ENCODE results near the gene DSN1. TPM values are rescaled to one million over a fixed set of nuclear protein-coding genes. Genes with fewer than 3 reads are reported as not detected.

The DSN1 gene
- total RNA-seq, 1 donor from 2014 or later, result 12.8 TPM

DNA sequence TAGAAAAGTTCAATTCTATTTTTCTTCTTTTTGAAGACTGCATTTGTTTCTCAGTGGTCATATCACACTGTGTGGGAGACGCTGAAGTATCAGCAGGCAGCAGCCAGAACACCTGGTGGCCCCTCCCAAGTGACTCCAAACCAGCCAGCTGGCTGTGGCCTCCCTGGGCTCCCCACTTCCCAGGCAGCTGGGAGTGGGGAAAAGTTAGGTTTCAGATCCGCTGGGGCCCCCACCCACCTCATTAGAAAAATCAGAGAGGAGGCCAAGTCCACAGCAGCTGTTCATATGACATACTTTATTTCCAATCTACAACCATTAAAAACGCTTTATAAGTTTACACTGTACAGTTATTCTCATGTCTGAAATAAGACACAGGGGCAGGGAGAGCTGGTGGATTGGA, 3.6 kb upstream of the DSN1 start:
- Mint-ChIP-seq H3K36me3 (ENCODE audit: low read depth, unreplicated experiment) (no peaks in the 10 kb centered on the region), H3K4me1 (ENCODE audit: unreplicated experiment) (peaks cover 25% of the 10 kb centered on the region), H3K27me3 (ENCODE audit: unreplicated experiment) (peaks cover 7% of the 10 kb centered on the region), H3K9me3 (ENCODE audit: unreplicated experiment) (no peaks in the 10 kb centered on the region), H3K27ac (ENCODE audit: unreplicated experiment) (no peak overlapping the region), H3K4me3 (ENCODE audit: unreplicated experiment) (no peak overlapping the region)
- TF ChIP-seq, protein P1, sequence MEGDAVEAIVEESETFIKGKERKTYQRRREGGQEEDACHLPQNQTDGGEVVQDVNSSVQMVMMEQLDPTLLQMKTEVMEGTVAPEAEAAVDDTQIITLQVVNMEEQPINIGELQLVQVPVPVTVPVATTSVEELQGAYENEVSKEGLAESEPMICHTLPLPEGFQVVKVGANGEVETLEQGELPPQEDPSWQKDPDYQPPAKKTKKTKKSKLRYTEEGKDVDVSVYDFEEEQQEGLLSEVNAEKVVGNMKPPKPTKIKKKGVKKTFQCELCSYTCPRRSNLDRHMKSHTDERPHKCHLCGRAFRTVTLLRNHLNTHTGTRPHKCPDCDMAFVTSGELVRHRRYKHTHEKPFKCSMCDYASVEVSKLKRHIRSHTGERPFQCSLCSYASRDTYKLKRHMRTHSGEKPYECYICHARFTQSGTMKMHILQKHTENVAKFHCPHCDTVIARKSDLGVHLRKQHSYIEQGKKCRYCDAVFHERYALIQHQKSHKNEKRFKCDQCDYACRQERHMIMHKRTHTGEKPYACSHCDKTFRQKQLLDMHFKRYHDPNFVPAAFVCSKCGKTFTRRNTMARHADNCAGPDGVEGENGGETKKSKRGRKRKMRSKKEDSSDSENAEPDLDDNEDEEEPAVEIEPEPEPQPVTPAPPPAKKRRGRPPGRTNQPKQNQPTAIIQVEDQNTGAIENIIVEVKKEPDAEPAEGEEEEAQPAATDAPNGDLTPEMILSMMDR (IDR thresholded peaks at IDR 0.05; ENCODE audit: unreplicated experiment), result no peak
- no peak for DNase-seq (ENCODE audit: low spot score)

DNA sequence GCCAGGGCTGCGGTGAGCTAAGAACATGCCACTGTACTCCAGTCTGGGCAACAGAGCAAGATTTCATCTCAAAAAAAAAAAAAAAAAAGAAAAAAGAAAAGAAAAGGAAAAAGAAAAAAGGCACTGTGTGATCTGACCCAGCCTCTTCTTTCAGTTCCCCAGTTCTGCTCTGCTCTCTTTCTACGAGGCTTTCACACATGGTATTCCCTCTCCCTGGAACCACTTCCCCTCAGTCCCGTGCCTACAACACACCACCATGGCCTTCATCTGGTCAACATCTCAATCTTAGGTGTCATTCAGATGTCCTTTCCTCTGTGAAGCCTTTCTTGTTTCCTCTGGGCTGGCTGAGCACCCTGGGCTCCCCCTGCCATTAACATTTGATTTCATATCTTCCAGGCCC, 2.3 kb upstream of the DSN1 start:
- Mint-ChIP-seq H3K4me3 (ENCODE audit: unreplicated experiment) (peak overlapping the region; percentile 71), H3K27ac (ENCODE audit: unreplicated experiment) (no peak overlapping the region), H3K9me3 (ENCODE audit: unreplicated experiment) (no peaks in the 10 kb centered on the region)

DNA sequence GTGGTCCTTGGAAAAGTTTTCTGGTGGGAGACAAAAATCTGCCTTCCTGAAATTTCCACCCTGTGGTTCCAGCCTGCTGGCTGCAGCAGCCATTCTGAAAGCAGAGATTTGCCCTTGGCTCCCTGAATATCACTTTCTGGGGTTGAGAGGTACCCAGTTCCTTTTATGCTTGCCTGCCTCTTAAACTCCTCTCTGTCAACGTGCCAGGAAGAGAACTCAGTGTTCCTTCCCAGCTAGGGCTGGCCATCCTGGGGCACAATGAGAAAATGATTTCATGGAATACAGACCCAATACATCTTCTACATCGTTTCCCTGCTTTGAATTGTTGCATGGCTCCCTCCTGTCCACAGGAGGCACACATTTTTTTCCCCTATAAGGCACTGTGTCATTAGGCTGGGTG, 1.6 kb upstream of the DSN1 start:
- TF ChIP-seq, protein P1 (IDR thresholded peaks at IDR 0.05; ENCODE audit: unreplicated experiment), result no peak
- peak overlapping the region; percentile 96 for H3K4me3 Mint-ChIP-seq (ENCODE audit: unreplicated experiment)
- no peak for DNase-seq (ENCODE audit: low spot score)
- peaks cover 8% of the 10 kb centered on the region for H3K27me3 Mint-ChIP-seq (ENCODE audit: unreplicated experiment)
- H3K4me1 Mint-ChIP-seq (ENCODE audit: unreplicated experiment), result peaks cover 22% of the 10 kb centered on the region
- H3K9me3 Mint-ChIP-seq (ENCODE audit: unreplicated experiment), result no peaks in the 10 kb centered on the region
- no peaks in the 10 kb centered on the region for H3K36me3 Mint-ChIP-seq (ENCODE audit: low read depth, unreplicated experiment)
- H3K27ac Mint-ChIP-seq (ENCODE audit: unreplicated experiment), result peak overlapping the region; percentile 44

More for the DNA sequence above, 2.3 kb upstream of the DSN1 start:
- no peaks in the 10 kb centered on the region for H3K36me3 Mint-ChIP-seq (ENCODE audit: low read depth, unreplicated experiment)
- H3K27me3 Mint-ChIP-seq (ENCODE audit: unreplicated experiment), result peaks cover 8% of the 10 kb centered on the region
- peaks cover 25% of the 10 kb centered on the region for H3K4me1 Mint-ChIP-seq (ENCODE audit: unreplicated experiment)
- TF ChIP-seq, protein P1 (IDR thresholded peaks at IDR 0.05; ENCODE audit: unreplicated experiment), result no peak
- DNase-seq (ENCODE audit: low spot score), result no peak

DNA sequence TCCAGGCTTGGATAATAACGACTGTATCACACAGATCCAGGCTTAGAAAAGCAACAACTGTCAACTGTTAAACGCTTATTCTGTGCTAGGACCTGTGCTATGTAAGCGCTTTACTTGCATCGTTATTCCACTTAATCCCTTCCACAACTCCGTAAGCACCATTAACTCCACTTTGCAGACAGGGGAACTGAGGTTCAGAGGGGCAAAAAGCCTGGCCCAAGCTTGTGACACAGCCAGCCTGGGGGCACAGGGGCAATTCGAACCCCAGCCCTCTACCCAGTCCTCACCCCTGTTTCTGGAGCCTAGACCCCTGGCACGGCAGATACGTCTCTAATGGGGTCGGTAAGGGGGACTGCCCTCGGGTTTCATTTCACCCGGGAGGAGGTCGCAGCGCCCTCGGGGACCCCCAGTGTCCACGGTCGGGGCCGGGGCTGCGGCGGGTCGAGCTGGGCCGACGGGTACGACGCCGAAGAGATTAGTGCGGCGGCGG, 411 bp downstream of the DSN1 start:
- Mint-ChIP-seq H3K9me3 (ENCODE audit: unreplicated experiment) (no peaks in the 10 kb centered on the region), H3K27ac (ENCODE audit: unreplicated experiment) (peak overlapping the region; percentile 6), H3K27me3 (ENCODE audit: unreplicated experiment) (peaks cover 9% of the 10 kb centered on the region), H3K4me3 (ENCODE audit: unreplicated experiment) (peak overlapping the region; percentile 96), H3K36me3 (ENCODE audit: low read depth, unreplicated experiment) (no peaks in the 10 kb centered on the region), H3K4me1 (ENCODE audit: unreplicated experiment) (peaks cover 10% of the 10 kb centered on the region)
- DNase-seq (ENCODE audit: low spot score), result no peak
- TF ChIP-seq, protein P1 (IDR thresholded peaks at IDR 0.05; ENCODE audit: unreplicated experiment), result no peak

DNA sequence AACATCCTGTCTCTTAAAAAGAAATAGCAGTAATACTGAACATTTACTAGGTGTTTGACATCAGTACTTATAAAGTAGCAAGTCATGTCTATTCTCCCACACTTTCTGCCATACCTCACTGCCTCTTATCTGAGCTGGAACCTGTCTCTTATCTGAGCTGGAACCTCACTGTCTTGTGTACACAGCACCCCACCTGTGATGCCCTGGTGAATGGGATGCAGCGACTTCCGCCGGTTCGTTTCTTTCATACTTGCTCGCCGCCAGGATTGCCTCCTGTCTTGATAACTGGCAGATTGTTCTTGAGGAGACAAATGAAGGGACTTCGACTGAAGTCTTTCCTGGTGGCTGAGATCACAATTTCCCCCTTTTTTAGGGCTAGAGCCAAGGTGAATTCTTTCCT, 2.9 kb downstream of the DSN1 start:
- no peak for DNase-seq (ENCODE audit: low spot score)
- Mint-ChIP-seq H3K27me3 (ENCODE audit: unreplicated experiment) (peaks cover 9% of the 10 kb centered on the region), H3K9me3 (ENCODE audit: unreplicated experiment) (no peaks in the 10 kb centered on the region), H3K36me3 (ENCODE audit: low read depth, unreplicated experiment) (no peaks in the 10 kb centered on the region), H3K4me3 (ENCODE audit: unreplicated experiment) (no peak overlapping the region), H3K4me1 (ENCODE audit: unreplicated experiment) (peaks cover 10% of the 10 kb centered on the region), H3K27ac (ENCODE audit: unreplicated experiment) (no peak overlapping the region)
- TF ChIP-seq, protein P1 (IDR thresholded peaks at IDR 0.05; ENCODE audit: unreplicated experiment), result no peak
